Glomerular endothelial cell (primary cell): Measurements from ENCODE around the gene ITPK1. TPM values are rescaled to one million over a fixed set of nuclear protein-coding genes. Genes with fewer than 3 reads are reported as not detected.

Experiments used
- DNase-seq: peaks from one replicate; pipeline ENCODE4 v3.0.0-alpha.2; 2011; ENCODE audit warnings: low read depth, low spot score; ENCODE audit errors: extremely low read depth
- total RNA-seq: library from RNA; depleted of rRNA; stranded (reverse); fragments of >200 nt; gene quantifications from 2 replicates; pipeline ENCODE4 v1.2.3, GENCODE V29; 2015

Gene ITPK1
- total RNA-seq, 1 donor from 2014 or later = 36.3 TPM

GRCh38 chr14:92994942-92995341 is 120.8 kb downstream of the ITPK1 start:
- DNase-seq = no peak

- DNase-seq = no peak
These were observed 121.5 kb downstream of the ITPK1 start for GRCh38 chr14:92994131-92994676.

GRCh38 chr14:92993302-92993701 is 122.4 kb downstream of the ITPK1 start:
- no peak for DNase-seq

- DNase-seq = no peak
These were observed 124.2 kb downstream of the ITPK1 start for GRCh38 chr14:92991536-92991935.

- DNase-seq = no peak
These were observed 125.0 kb downstream of the ITPK1 start for GRCh38 chr14:92990456-92991430.

GRCh38 chr14:92988786-92989755 is 126.7 kb downstream of the ITPK1 start:
- DNase-seq = no peak

GRCh38 chr14:92987713-92988510 is 127.8 kb downstream of the ITPK1 start:
- no peak for DNase-seq

GRCh38 chr14:92987148-92987570 is 128.6 kb downstream of the ITPK1 start:
- DNase-seq = no peak

- no peak for DNase-seq
These were observed 129.2 kb downstream of the ITPK1 start for GRCh38 chr14:92986254-92987147.

- DNase-seq = no peak
These were observed 130.2 kb downstream of the ITPK1 start for GRCh38 chr14:92985521-92985920.

- no peak for DNase-seq
These were observed 130.8 kb downstream of the ITPK1 start for GRCh38 chr14:92984896-92985295.

GRCh38 chr14:92984082-92984788 is 131.5 kb downstream of the ITPK1 start:
- DNase-seq = no peak

- DNase-seq = no peak
These were observed 132.8 kb downstream of the ITPK1 start for GRCh38 chr14:92982956-92983355.

- no peak for DNase-seq
These were observed 134.0 kb downstream of the ITPK1 start for GRCh38 chr14:92981726-92982125.

GRCh38 chr14:92980866-92981265 is 134.9 kb downstream of the ITPK1 start:
- no peak for DNase-seq

GRCh38 chr14:92978229-92979021 is 137.3 kb downstream of the ITPK1 start:
- no peak for DNase-seq

GRCh38 chr14:92976268-92976667 is 139.5 kb downstream of the ITPK1 start:
- DNase-seq = no peak
